T-helper 17 cell (primary cell): Measurements from ENCODE around the gene TRAPPC6A. TPM values are rescaled to one million over a fixed set of nuclear protein-coding genes. Genes with fewer than 3 reads are reported as not detected.
"Not testable (repeated sequence)": the region's sequence is repeated elsewhere in the genome, so short reads cannot be mapped to it uniquely, and the experiment has no call there.

Experiments used
- ATAC-seq: fragments of 150-1000 bp; cut with Tn5 transposase; 2 replicates; pipeline ENCODE4 v1.10.0; 2021; ENCODE audit warnings: mild to moderate bottlenecking, moderate library complexity
- DNase-seq, 3 donors: peaks; one replicate each; pipeline versions ENCODE4 v3.0.0 to v3.0.0-alpha.2; 2020 to 2021
- H3K9me3 ChIP-seq: one replicate; pipeline ENCODE4 v1.7.0; 2013; ENCODE audit warnings: low read length, mild to moderate bottlenecking; ENCODE audit not compliant: control insufficient read depth, poor library complexity, severe bottlenecking
- H3K27ac Mint-ChIP-seq: one replicate; pipeline ENCODE4 v1.8.0; 2022; ENCODE audit warnings: mild to moderate bottlenecking, moderate library complexity, mixed read lengths
- H3K27me3 Mint-ChIP-seq: one replicate; pipeline ENCODE4 v1.8.0; 2022; ENCODE audit warnings: mixed read lengths
- H3K36me3 Mint-ChIP-seq: one replicate; pipeline ENCODE4 v1.8.0; 2022; ENCODE audit warnings: low read depth, mixed read lengths
- H3K4me1 Mint-ChIP-seq: one replicate; pipeline ENCODE4 v1.8.0; 2022; ENCODE audit warnings: mild to moderate bottlenecking, mixed read lengths
- H3K4me3 Mint-ChIP-seq: one replicate; pipeline ENCODE4 v1.8.0; 2022; ENCODE audit warnings: mild to moderate bottlenecking, moderate library complexity, mixed read lengths
- total RNA-seq, 4 donors: library from RNA in 2 of 4; stranded (reverse) in 2 of 4; gene quantifications; one replicate each; pipeline ENCODE4 v1.2.3 and lab custom pipeline; 2022 to 2026

The TRAPPC6A gene
- total RNA-seq, 2 donors from 2014 or later = 47.5 to 61.2 TPM

GRCh38 chr19:45119582-45119981 is 58.5 kb downstream of the TRAPPC6A start:
- no peak overlapping the region for H3K4me3 Mint-ChIP-seq
- no peak overlapping the region for H3K27ac Mint-ChIP-seq
- no peaks in the 10 kb centered on the region for H3K9me3 ChIP-seq
- H3K27me3 Mint-ChIP-seq = no peaks in the 10 kb centered on the region
- ATAC-seq (no peak), DNase-seq (no peak)
- no peaks in the 10 kb centered on the region for H3K36me3 Mint-ChIP-seq
- peaks cover 50% of the 10 kb centered on the region for H3K4me1 Mint-ChIP-seq

GRCh38 chr19:45118591-45119355 is 59.3 kb downstream of the TRAPPC6A start:
- peaks cover 47% of the 10 kb centered on the region for H3K4me1 Mint-ChIP-seq
- not testable (repeated sequence) for ATAC-seq, H3K27me3 Mint-ChIP-seq, DNase-seq, H3K36me3 Mint-ChIP-seq, H3K27ac Mint-ChIP-seq, H3K9me3 ChIP-seq
- peak overlapping the region; percentile 50 for H3K4me3 Mint-ChIP-seq

GRCh38 chr19:45118106-45118505 is 59.9 kb downstream of the TRAPPC6A start:
- Mint-ChIP-seq H3K4me1 (peaks cover 46% of the 10 kb centered on the region), H3K36me3 (no peaks in the 10 kb centered on the region), H3K27ac (peak overlapping the region; percentile 89), H3K4me3 (peak overlapping the region; percentile 49), H3K27me3 (no peaks in the 10 kb centered on the region)
- no peak for ATAC-seq
- H3K9me3 ChIP-seq = no peaks in the 10 kb centered on the region
- no peak for DNase-seq

GRCh38 chr19:45117671-45118070 is 60.4 kb downstream of the TRAPPC6A start:
- no peaks in the 10 kb centered on the region for H3K36me3 Mint-ChIP-seq
- ATAC-seq = no peak

GRCh38 chr19:45117167-45117594 is 60.9 kb downstream of the TRAPPC6A start:
- H3K4me3 Mint-ChIP-seq = peak overlapping the region; percentile 85
- H3K9me3 ChIP-seq = no peaks in the 10 kb centered on the region
- peaks cover 43% of the 10 kb centered on the region for H3K4me1 Mint-ChIP-seq
- peak; percentile 68 for ATAC-seq
- peak overlapping the region; percentile 89 for H3K27ac Mint-ChIP-seq
- no peak for DNase-seq
- no peaks in the 10 kb centered on the region for H3K36me3 Mint-ChIP-seq
- no peaks in the 10 kb centered on the region for H3K27me3 Mint-ChIP-seq

More at GRCh38 chr19:45117671-45118070, 60.4 kb downstream of the TRAPPC6A start:
- Mint-ChIP-seq H3K4me1 (peaks cover 46% of the 10 kb centered on the region), H3K27ac (peak overlapping the region; percentile 89), H3K27me3 (no peaks in the 10 kb centered on the region), H3K4me3 (peak overlapping the region; percentile 49)
- H3K9me3 ChIP-seq = no peaks in the 10 kb centered on the region
- DNase-seq = no peak

- Mint-ChIP-seq H3K36me3 (no peaks in the 10 kb centered on the region), H3K27me3 (no peaks in the 10 kb centered on the region), H3K27ac (peak overlapping the region; percentile 89), H3K4me3 (peak overlapping the region; percentile 21), H3K4me1 (peaks cover 35% of the 10 kb centered on the region)
- H3K9me3 ChIP-seq = no peaks in the 10 kb centered on the region
- ATAC-seq (no peak), DNase-seq (no peak)
Measured at GRCh38 chr19:45115809-45116615, 62.0 kb downstream of the TRAPPC6A start.

GRCh38 chr19:45114116-45114515 is 63.9 kb downstream of the TRAPPC6A start:
- Mint-ChIP-seq H3K27me3 (no peaks in the 10 kb centered on the region), H3K27ac (no peak overlapping the region), H3K36me3 (no peaks in the 10 kb centered on the region), H3K4me3 (no peak overlapping the region), H3K4me1 (peaks cover 29% of the 10 kb centered on the region)
- H3K9me3 ChIP-seq = no peaks in the 10 kb centered on the region
- ATAC-seq (no peak), DNase-seq (no peak)

- H3K4me3 Mint-ChIP-seq = no peak overlapping the region
- H3K36me3 Mint-ChIP-seq = no peaks in the 10 kb centered on the region
- no peak for ATAC-seq
- H3K9me3 ChIP-seq = no peaks in the 10 kb centered on the region
- no peak for DNase-seq
- no peaks in the 10 kb centered on the region for H3K27me3 Mint-ChIP-seq
- H3K27ac Mint-ChIP-seq = no peak overlapping the region
- H3K4me1 Mint-ChIP-seq = peaks cover 29% of the 10 kb centered on the region
Measured at GRCh38 chr19:45113628-45114027, 64.4 kb downstream of the TRAPPC6A start.

Other genes starting within 250 kb of the TRAPPC6A start
- gene APOC4, start 236.0 kb downstream of the TRAPPC6A start, total RNA-seq = not detected
- gene APOC2, start 232.2 kb downstream of the TRAPPC6A start, total RNA-seq = not detected
- gene CLPTM1, start 222.9 kb downstream of the TRAPPC6A start, total RNA-seq = 10 to 100 TPM; 76.7 to 78.4 TPM
- 100 to 1,000 TPM; 128 to 136 TPM for gene RELB, start 176.8 kb downstream of the TRAPPC6A start, total RNA-seq
- 100 to 1,000 TPM; 153 to 163 TPM for gene CLASRP, start 139.2 kb downstream of the TRAPPC6A start, total RNA-seq
- gene ZNF296, start 101.8 kb downstream of the TRAPPC6A start, total RNA-seq = 1 to 10 TPM; 3.4 to 3.5 TPM
- 1 to 10 TPM; 8.8 TPM for gene GEMIN7, start 99.0 kb downstream of the TRAPPC6A start, total RNA-seq
- gene PPP1R37, start 85.1 kb downstream of the TRAPPC6A start, total RNA-seq = 10 to 100 TPM; 15.2 to 20.9 TPM
- under 1 TPM; 0.57 to 0.97 TPM for gene NKPD1, start 17.3 kb downstream of the TRAPPC6A start, total RNA-seq
- 10 to 100 TPM; 12.9 to 15.2 TPM for gene BLOC1S3, start 547 bp upstream of the TRAPPC6A start, total RNA-seq
- 1 to 10 TPM in 1 of 2 donors, not detected in 1; 1.1 TPM for gene EXOC3L2, start 67.2 kb upstream of the TRAPPC6A start, total RNA-seq
- gene MARK4, start 73.0 kb upstream of the TRAPPC6A start, total RNA-seq = 10 to 100 TPM; 28.9 to 36.4 TPM
- gene CKM, start 144.6 kb upstream of the TRAPPC6A start, total RNA-seq = not detected
- gene KLC3, start 162.5 kb upstream of the TRAPPC6A start, total RNA-seq = not detected
- gene ERCC2, start 192.3 kb upstream of the TRAPPC6A start, total RNA-seq = 10 to 100 TPM; 11.0 to 13.1 TPM
- gene PPP1R13L, start 226.8 kb upstream of the TRAPPC6A start, total RNA-seq = 1 to 10 TPM; 3.4 to 4.5 TPM
- 1 to 10 TPM in 1 of 2 donors, under 1 TPM in 1; 0.91 to 1.0 TPM for gene POLR1G, start 228.4 kb upstream of the TRAPPC6A start, total RNA-seq
- 10 to 100 TPM; 28.4 to 36.2 TPM for gene ERCC1, start 245.7 kb upstream of the TRAPPC6A start, total RNA-seq